SK-N-MC (cell line): ENCODE measurements around the gene CLEC10A.

Experiments
- EZH2 ChIP-seq: fragments of 200-600 bp; sonication (generic); IDR thresholded peaks from one replicate; pipeline ENCODE4 v1.6.1; 2017; ENCODE audit warnings: antibody characterized with exemption
- POLR2AphosphoS5 ChIP-seq: IDR thresholded peaks from 2 replicates; pipeline ENCODE4 v1.6.1; 2012; ENCODE audit warnings: mild to moderate bottlenecking, low read depth, low read length, borderline replicate concordance

GRCh38 chr17:7098802-7099459 is 18.9 kb upstream of the CLEC10A start:
- TF ChIP-seq POLR2AphosphoS5 (no peak), EZH2 (no peak)
